NOMO-1 treated with DMSO at 0.1 percent for 48 hours (cell line): ENCODE measurements around the gene ZSWIM1.
A peak's percentile ranks its signal among the peaks of the same experiment; 100 is the strongest.
"Not testable (repeated sequence)": the region's sequence is repeated elsewhere in the genome, so short reads cannot be mapped to it uniquely, and the experiment has no call there.

ENCODE experiments used
- DNase-seq: peaks from one replicate; lab custom pipeline; 2025; ENCODE audit not compliant: unreplicated experiment; lab: John Stamatoyannopoulos, UW

The ZSWIM1 gene

DNA sequence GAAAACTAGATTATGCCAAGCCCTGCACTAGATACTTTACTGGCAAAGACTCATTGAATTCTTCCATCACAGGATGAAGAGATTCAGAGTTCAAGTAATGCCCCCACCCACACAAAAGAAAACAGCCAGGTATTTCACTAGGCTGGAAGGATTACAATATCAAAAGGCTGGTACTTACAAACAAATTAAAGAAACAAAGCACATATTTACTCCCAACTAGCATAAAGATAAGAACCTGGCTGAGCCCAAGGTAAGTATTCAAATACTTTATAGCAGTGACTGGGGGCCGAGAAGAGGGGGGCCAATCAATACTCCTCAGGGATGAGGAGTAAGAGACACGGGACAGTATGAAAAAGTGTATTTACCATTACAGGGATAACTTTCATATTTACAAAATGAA is 27.5 kb upstream of the ZSWIM1 start:
- no peak for DNase-seq

DNA sequence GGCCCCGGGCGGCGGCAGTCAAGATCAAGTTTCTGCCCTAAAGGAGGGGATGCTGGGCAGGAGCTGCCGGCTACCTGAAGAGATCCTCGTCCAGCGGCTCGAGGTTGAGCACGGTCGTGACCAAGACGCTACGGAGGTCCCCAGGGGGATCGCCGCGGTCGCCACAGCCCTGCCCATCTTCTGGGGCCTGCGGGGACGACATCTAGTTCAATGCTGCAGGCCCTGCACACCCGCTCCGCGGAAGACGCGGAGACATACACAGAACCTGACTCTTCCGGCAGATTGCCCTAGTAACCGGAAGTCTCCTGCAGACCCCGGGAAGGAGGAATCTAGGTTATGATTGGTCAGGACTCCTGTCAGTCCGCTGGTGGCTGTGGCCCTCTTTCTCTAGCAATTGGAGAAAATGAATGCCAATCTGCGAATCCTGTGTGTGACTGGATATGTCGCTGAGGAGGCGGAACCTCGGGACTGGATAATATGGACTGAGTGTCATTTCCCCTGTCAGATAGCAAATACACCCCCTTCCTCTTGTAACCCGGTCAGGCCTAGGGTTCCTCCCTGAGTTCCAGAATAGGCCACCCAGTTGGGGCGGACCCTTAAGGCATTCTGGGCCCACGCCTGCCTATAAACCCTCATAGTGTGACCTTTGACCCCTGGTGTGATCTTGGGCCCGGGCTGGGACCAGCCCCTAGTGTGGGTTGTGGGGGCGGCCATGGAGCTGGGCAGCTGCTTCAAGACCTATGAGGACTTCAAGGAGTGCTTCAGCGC is 23.7 kb upstream of the ZSWIM1 start, which contains the start of the genes ACOT8 and ZSWIM3:
TSS of gene ACOT8 (minus strand) at position 279 of the 768 bp plus-strand sequence. CDS start at position 202, 77 bp downstream.
TSS of gene ZSWIM3 (plus strand) at position 501 of the 768 bp plus-strand sequence. CDS start at position 713, 212 bp downstream.
- DNase-seq: peak; percentile 99

DNA sequence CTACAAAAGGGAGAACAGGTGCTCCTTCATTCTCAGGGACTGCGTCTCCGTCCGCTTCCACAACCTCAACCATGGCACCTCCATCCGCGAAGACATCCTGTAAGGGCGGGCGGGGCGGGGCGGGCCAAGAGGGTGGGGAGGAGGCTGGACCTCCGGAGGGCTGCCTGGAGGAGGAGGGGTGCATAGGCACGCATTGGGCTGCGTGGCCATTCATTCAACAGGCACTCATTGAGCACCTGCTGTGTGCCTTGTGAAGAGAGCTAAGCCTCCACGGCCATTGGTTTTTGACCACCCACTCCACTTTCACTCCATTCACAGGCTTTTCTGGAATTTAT is 23.2 kb upstream of the ZSWIM1 start:
- DNase-seq: peak; percentile 56

DNA sequence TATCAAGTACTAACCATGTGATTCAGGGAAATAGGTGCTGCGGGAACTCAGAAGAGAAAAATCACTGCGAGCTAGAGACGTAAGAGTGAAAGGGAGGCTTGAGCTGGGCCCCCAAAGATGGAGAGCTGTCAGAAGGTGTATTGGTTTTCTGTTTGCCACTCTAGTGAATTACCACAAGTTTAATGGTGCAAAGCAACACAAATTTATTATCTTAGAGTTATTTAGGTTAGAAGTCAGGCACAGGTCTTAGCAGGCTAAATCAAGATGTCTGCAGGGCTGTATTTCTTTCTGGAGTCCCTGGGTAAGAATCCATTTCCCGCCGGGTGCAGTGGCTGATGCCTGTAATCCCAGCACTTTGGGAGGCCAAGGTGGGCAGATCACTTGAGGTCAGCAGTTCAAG is 21.1 kb upstream of the ZSWIM1 start:
- DNase-seq: no peak

DNA sequence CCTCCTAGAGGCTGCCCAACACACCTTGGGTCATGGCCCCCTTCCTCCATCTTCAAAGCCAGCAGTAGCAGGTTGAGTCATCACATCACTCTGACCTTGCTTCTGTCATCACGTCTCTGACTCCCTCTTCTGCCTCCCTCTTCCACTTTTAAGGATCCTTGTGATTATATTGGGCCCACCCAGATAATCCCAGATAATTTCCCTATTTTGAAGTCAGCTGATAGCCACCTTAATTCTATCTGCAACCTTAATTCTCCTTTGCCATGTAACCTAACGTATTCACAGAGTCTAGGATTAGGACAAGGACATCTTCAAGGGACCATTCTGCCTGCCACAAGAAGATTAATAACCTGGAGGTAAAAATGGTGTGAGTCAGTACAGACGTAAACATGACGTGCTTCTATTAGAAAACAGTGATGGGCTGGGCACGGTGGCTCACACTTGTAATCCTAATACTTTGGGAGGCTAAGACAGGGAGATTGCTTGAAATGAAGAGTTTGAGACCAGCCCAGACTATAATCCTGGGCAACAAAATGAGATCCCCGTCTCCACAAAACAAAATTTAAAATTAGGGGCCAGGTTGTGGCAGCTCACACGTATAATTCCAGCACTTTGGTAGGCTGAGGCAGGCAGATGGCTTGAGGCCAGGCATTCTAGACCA is 20.3 kb upstream of the ZSWIM1 start:
- DNase-seq: no peak

DNA sequence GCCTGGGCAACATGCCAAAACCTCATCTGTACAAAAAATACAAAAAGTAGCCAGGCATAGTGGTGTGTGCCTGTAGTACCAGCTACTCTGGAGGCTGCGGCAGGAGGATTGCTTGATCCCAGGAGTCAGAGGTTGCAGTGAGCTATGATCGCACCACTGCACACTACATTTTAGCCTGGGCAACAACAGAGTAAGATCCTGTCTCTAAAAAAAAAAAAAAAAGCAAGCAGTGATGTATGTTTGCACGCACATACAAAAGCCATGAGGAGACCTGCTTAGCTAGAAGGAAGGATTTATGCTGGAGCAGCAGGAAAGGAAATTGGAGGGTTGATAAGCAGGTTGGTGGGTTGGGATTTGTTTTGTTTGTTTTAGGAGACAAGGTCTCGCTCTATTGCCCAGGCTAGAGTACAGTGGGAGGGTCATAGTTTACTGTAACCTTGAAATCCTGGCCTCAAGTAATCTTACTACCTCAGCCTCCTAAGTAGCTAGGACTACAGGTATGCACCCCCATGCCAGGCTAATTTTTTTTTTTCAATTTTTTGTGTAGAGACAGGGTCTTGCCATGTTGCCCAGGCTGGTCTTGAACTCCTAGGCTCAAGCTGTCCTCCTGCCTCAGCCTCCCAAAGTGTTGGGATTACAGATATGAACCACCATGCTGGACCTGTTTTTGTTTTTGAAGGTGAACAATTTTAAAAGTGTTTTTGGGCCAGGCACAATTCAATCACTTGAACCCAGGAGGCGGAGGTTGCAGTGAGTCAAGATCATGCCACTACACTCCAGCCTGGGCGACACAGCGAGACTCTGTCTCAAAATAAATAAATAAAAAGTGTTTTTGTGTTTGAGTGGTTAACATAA is 19.6 kb upstream of the ZSWIM1 start:
- no peak for DNase-seq

DNA sequence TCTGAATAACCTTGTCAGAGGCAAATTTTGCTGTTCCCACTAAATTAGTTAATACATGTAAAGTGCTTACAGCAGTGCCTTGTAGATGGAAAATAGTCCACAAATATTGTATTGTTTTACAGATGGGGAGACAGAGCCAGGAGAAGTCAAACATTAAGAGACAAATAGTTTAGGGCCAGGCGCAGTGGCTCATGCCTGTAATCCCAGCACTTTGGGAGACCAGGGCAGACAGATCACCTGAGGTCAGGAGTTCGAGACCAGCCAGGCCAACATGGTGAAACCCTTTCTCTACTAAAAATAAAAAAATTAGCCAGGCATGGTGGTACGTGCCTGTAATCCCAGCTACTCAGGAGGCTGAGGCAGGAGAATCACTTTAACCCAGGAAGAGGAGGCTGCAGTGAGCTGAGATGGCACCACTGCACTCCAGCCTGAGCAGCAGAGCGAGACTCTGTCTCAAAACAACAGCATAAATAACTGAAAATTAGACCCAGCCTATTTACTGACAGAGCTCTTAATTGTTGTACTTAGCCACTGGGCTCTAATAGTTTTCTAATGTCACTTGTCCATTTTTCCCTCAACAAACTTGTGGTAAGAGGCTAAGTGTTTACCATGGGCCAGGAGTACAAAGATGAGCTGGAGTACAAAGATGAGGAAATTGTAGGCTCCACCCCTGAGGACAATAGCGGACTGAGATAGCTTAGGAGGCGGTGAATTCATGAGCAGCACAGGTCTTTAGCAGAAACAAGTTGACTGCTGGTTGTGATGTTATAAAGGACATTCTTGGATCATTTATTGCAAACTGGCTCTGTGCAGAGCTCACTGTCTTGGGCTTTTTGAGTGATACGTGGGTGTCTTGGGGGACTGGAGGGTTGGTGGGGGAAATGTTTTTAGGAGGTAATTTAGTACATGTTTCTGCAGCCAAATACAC is 17.2 kb upstream of the ZSWIM1 start:
- no peak for DNase-seq

DNA sequence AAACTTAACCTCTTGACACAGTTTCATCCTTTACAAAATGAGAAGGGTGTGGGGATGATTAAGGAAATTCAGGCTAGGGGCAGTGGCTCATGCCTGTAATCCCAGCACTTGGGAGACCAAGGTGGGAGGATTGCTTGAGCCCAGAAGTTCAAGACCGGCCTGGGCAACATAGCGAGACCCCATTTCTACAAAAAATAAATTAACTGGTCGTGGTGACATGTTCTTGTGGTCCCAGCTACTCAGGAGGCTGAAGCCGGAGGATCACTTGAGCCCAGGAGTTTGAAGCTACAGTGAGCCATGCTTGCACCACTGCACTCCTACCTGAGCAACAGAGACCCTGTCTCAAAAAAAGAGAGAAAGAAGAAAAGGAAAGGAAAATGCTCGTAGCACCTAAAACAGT is 14.6 kb upstream of the ZSWIM1 start:
- DNase-seq: no peak

DNA sequence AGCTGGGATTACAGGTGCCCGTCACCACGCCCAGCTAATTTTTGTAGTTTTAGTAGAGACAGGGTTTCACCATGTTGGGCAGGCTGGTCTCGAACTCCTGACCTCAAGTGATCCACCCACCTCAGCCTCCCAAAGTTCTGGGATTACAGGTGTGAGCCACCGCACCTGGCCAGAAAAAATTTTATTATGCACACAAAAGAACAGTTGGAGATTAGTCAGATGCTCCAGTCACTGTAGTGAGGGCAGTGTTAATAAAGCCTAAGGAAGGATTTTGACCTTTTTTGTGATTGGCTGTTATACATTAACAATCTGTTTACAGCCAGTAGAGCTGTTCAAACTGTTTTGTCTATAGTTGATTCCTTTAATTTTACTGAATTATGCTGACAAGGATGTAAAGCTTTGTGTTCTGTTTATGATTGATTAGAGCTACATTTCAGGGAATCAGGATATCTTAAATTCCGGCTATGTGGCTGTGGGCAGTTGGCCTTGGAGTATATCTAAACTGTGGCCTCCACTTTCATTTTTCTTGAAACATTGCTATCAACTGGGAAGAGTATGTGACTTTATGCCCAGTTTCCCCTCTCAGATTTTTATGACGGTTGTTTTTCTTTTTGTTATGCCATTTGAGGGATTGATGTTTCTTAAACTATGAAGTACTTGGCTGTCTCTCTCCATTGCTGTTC is 13.8 kb upstream of the ZSWIM1 start:
- DNase-seq: no peak

DNA sequence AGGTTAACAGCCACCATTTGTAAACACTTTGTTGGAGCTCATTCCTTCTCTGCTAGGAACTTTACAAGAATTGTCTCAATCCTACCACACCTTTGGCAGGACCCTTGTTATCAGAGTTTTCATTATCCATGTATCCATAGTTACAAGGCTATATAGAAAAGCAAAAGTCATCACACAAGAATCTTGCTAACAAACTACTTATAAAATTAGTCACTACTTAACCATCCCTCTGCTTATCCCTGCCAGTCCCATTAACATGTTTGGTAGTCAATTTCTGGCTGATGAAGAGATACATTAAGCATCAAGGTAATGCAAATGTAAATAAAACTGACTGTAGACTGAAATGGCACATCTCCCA is 13.2 kb upstream of the ZSWIM1 start:
- no peak for DNase-seq

DNA sequence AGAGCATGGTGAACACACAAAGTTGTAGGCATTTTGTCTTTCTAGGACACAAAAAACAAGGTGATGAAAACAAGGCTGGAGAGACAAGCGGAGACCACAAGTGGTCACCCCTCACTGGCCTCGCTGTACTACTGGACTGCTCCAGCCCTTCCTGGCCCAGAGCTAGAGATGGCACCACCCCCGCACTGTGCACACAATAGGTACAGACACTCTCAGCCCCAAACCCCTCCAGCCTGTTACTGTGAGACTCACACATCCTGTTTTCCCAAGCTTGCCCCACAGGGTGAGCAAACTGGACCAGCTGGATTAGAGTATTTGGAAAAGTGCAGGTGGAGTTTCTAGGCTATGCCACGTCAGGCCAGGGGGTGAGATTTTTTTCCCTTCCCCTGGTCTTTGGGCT is 8.4 kb upstream of the ZSWIM1 start:
- DNase-seq: no peak

DNA sequence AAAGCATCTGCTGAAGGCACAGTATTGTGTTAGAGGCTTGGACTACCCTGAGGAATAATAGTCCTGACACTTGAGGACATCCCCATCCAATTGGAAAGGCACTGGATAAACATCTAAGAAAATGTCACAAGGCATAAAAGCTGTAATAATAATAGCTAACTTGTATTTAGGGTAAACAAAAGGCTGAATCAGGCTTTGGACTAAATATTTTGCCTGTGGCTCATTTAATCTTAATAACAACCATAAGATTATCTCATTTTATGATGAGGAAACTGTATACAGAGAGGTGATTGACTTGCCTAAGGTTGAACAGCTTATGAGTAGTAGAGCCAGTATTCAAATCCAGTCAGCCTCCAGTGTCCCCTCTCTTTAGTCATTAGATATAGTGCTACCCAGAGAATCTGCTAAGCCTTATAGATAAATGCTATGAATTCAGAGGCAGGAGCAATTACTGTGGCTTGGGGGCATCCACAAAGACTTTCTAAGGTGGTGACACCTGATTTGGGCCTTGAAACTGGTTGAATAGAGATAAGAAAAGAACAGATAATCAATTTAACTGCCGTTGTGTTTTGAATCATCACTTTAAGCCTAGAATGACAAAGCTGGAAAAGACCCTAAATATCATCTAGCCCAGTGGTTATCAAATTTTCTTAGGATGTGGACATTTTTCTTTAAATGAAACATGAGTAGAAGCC is 7.5 kb upstream of the ZSWIM1 start:
- no peak for DNase-seq

DNA sequence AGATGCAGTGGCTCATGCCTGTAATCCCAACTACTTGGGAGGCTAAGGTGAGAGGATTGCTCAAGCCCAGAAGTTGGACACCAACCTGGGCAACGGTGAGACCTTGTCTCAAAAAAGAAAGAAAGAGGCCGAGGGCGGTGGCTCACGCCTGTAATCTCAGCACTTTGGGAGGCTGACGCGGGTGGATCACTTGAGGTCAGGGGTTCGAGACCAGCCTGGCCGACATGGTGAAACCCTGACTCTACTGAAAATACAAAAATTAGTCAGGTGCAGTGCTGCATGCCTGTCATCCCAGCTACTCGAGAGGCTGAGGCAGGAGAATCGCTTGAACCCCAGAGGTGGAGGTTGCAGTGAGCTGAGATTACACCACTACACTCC is 6.9 kb upstream of the ZSWIM1 start:
- DNase-seq: not testable (repeated sequence)

DNA sequence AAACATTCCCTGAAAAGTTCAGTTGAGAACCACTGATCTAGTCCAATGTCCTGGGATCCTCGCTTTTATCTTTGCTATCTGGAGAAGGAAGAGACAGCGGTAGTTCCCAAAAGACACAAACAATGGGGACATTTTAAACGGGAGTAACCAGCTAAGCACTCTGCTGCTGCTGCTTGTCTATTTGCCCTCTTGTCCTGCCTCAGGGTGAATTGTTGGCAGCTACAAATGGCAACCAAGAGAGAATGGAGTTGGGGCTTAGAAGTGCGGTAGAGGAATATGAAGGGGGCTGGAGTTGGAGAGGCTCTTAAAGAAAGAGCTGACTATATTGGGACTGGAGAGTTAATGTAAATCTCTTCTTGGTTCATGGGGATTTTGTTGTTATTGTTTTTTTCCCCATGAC is 6.5 kb upstream of the ZSWIM1 start:
- DNase-seq: no peak

DNA sequence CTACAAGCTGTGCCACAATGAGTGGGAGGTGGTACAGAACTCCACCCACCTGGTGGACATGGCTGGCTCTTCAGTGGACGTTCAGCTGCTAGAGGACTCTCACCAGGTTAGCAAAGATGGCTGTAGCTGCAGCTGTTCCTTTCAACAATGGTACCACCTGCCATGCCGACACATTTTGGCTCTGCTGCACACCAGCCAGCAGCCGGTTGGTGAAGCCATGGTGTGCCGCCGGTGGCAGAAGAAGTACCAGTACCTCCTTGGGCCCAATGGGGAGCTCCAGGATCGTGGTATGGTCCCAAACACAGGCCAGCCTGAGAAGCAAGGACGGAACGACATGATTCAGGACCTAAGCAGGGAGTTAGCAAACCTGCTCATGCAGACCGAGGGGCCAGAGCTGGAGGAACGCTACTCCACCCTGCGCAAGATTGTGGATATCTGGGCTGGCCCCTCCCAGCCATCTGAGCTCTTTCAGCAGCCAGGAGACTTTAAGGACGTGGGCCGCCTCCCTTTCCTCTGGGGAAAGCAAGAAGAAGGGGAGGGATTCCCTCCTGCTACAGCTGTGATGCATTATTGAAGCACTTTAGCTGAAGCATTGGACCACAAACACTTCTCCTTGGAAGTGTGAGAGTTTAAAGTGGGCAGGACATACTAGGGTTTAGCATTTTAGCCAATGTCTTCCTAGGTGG is 2.8 kb upstream of the ZSWIM1 start:
- DNase-seq: no peak

DNA sequence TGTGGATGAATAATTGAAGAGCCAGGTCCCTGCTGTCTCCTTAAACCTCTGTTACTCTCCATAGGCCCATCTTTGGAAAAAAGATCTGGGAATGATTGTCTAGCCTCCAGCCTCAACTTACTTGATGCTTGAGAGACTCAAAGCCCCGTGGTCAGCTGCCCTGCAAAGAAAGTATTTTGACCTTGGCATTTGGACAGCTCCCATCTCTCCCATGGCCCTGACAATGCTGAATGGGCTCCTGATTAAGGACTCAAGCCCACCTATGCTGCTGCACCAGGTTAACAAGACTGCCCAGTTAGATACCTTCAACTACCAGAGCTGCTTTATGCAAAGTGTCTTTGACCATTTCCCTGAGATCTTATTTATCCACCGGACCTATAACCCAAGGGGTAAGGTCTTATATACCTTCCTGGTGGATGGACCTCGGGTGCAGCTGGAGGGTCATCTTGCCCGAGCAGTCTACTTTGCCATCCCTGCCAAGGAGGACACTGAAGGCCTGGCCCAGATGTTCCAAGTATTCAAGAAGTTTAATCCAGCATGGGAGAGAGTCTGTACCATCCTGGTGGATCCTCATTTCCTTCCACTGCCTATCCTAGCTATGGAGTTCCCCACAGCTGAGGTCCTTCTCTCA is 1.6 kb downstream of the ZSWIM1 start:
- DNase-seq: no peak

DNA sequence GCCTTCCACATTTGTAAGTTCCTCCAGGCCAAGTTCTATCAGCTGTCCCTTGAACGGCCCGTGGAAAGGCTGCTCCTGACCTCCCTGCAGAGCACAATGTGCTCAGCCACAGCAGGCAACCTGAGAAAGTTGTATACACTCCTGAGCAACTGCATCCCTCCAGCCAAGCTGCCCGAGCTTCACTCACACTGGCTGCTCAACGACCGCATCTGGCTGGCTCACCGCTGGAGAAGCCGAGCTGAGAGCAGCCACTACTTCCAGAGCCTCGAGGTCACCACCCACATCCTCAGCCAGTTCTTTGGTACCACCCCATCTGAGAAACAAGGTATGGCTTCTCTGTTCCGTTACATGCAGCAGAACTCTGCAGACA is 2.1 kb downstream of the ZSWIM1 start:
- no peak for DNase-seq

DNA sequence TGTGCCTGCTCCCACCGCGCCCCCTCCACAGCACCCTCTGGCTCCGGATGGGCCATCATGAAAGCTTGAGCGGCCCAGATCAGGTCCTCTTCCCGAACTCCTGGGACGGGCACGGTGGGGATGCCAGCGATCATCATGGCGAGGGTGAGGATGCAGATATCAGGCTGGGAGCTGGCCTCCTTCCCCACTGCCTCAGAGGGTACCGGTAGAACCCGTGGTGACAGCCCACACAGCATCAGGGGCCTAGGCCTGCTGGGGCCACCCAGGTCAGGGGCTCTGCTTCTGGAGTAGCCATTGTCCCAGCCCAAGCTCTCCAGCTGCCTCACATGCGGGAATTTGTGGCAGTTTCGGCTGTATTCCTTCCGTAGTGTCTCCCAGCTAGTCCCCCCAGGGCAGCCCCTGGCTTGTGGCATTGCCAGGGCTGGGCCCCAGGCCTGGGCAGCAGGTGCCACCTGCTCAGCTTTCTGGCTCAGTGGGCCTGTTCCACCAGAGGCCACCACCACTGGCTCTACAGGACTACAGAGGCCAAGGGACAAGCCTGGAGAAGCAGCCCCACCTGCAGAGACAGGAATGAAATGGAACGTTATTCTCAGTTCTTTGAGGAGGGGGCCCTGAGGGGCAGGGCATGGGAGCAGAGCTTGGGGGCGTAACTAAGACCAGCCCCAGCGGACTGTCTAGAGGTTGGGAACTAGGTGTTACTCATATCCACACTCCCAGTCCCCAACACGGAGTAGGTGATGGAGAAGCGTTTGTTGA is 5.7 kb downstream of the ZSWIM1 start:
- no peak for DNase-seq
